IMR-90 (cell line): Measurements from ENCODE around the gene MMS19. TPM values are rescaled to one million over a fixed set of nuclear protein-coding genes. Genes with fewer than 3 reads are reported as not detected.
"Not testable (repeated sequence)": the region's sequence is repeated elsewhere in the genome, so short reads cannot be mapped to it uniquely, and the experiment has no call there.

Source experiments
- ATAC-seq: fragments of 200-7000 bp; cut with Tn5 transposase; 2 replicates; pipeline ENCODE4 v1.9.1; 2020; ENCODE audit warnings: low read depth, mild to moderate bottlenecking, moderate library complexity
- BruUV-seq: library from RNA; stranded (reverse); fragments of 400-500 nt; replicated peaks from 2 replicates; lab custom pipeline; 2021; lab: Mats Ljungman, UMichigan
- CTCF ChIA-PET: fragments of 300-600 bp; formaldehyde crosslinking; extraction: SDS; loops from one replicate; lab custom pipeline; 2021; ENCODE audit warnings: antibody characterized with exemption; lab: Yijun Ruan, JAX
- POLR2A ChIA-PET: fragments of 300-600 bp; sonication (Branson Sonifier 250); formaldehyde crosslinking; loops from one replicate; lab custom pipeline; 2022; ENCODE audit warnings: antibody characterized with exemption; ENCODE audit not compliant: unreplicated experiment; lab: Charles Lee
- DNase-seq: peaks from one replicate; pipeline ENCODE4 v3.0.0; 2013
- H2AFZ ChIP-seq: replicated peaks from 2 replicates; pipeline ENCODE3; 2013; ENCODE audit warnings: low read length, mild to moderate bottlenecking; ENCODE audit not compliant: poor library complexity
- H2AK5ac ChIP-seq: 2 replicates; pipeline ENCODE4 v1.6.1; 2013; ENCODE audit warnings: low read depth, low read length, inconsistent platforms
- H2AK9ac ChIP-seq: replicated peaks from 2 replicates; pipeline ENCODE3; 2013; ENCODE audit warnings: mild to moderate bottlenecking, low read depth, low read length, moderate library complexity; ENCODE audit not compliant: poor library complexity
- H2BK120ac ChIP-seq: 2 replicates; pipeline ENCODE4 v1.6.1; 2013; ENCODE audit warnings: low read depth, low read length, inconsistent platforms
- H2BK15ac ChIP-seq: 3 replicates; pipeline ENCODE4 v1.6.1; 2013; ENCODE audit warnings: low read depth, low read length, inconsistent platforms
- H2BK20ac ChIP-seq: 2 replicates; pipeline ENCODE4 v1.6.1; 2013; ENCODE audit warnings: low read depth, mild to moderate bottlenecking, inconsistent platforms, low read length, moderate library complexity
- H2BK5ac ChIP-seq: 2 replicates; pipeline ENCODE4 v1.6.1; 2013; ENCODE audit warnings: mild to moderate bottlenecking, low read depth, low read length, inconsistent platforms; ENCODE audit not compliant: poor library complexity, severe bottlenecking
- H3K14ac ChIP-seq: replicated peaks from 2 replicates; pipeline ENCODE4 v1.6.1; 2013; ENCODE audit warnings: low read depth, low read length, inconsistent platforms
- H3K18ac ChIP-seq: 2 replicates; pipeline ENCODE4 v1.6.1; 2013; ENCODE audit warnings: low read depth, low read length, control low read depth
- H3K23ac ChIP-seq: 2 replicates; pipeline ENCODE4 v1.6.1; 2013; ENCODE audit warnings: low read depth, low read length, inconsistent platforms
- H3K27ac ChIP-seq: 2 replicates; pipeline ENCODE4 v1.5.1; 2013; ENCODE audit warnings: mild to moderate bottlenecking, control low read depth, low read length; ENCODE audit not compliant: insufficient read depth
- H3K27me3 ChIP-seq: 2 replicates; pipeline ENCODE4 v1.6.1; 2013; ENCODE audit warnings: low read length; ENCODE audit not compliant: control insufficient read depth, insufficient read depth
- H3K36me3 ChIP-seq: 2 replicates; pipeline ENCODE4 v1.6.1; 2013; ENCODE audit warnings: low read length, mixed read lengths; ENCODE audit not compliant: control insufficient read depth, insufficient read depth
- H3K4ac ChIP-seq: 2 replicates; pipeline ENCODE4 v1.6.1; 2013; ENCODE audit warnings: low read depth, low read length, inconsistent platforms
- H3K4me1 ChIP-seq: 2 replicates; pipeline ENCODE4 v1.6.1; 2013; ENCODE audit warnings: low read length, mixed read lengths; ENCODE audit not compliant: control insufficient read depth, insufficient read depth
- H3K4me2 ChIP-seq: 2 replicates; pipeline ENCODE4 v1.6.1; 2013; ENCODE audit warnings: low read depth, mild to moderate bottlenecking, control low read depth, low read length, moderate library complexity
- H3K4me3 ChIP-seq: 2 replicates; pipeline ENCODE4 v1.5.1; 2013; ENCODE audit warnings: low read depth, mild to moderate bottlenecking, control low read depth, low read length, moderate library complexity; ENCODE audit not compliant: insufficient read depth
- H3K56ac ChIP-seq: 2 replicates; pipeline ENCODE4 v1.6.1; 2013; ENCODE audit warnings: low read length, inconsistent platforms; ENCODE audit not compliant: insufficient read depth; ENCODE audit errors: extremely low read depth
- H3K79me1 ChIP-seq, 2 experiments: 2 replicates each; pipeline ENCODE4 v1.6.1; 2013; ENCODE audit warnings: low read length in 2 of 2, inconsistent platforms in 1 of 2, low read depth in 1 of 2
- H3K9ac ChIP-seq: 2 replicates; pipeline ENCODE4 v1.6.1; 2013; ENCODE audit warnings: low read depth, low read length, control low read depth
- H3K9me1 ChIP-seq: 2 replicates; pipeline ENCODE4 v1.6.1; 2013; ENCODE audit warnings: low read length, inconsistent platforms; ENCODE audit not compliant: insufficient read depth
- H3K9me3 ChIP-seq: 2 replicates; pipeline ENCODE4 v1.6.1; 2013; ENCODE audit warnings: low read length; ENCODE audit not compliant: control insufficient read depth, insufficient read depth
- H4K20me1 ChIP-seq: 2 replicates; pipeline ENCODE4 v1.6.1; 2013; ENCODE audit warnings: low read length, inconsistent platforms; ENCODE audit not compliant: insufficient read depth
- H4K5ac ChIP-seq: 2 replicates; pipeline ENCODE4 v1.6.1; 2013; ENCODE audit warnings: mild to moderate bottlenecking, low read depth, low read length, control low read depth
- H4K8ac ChIP-seq, 2 experiments: 2 replicates each; pipeline ENCODE4 v1.6.1; 2013; ENCODE audit warnings: low read depth in 2 of 2, low read length in 2 of 2, control low read depth in 1 of 2, inconsistent platforms in 1 of 2
- H4K91ac ChIP-seq: 2 replicates; pipeline ENCODE4 v1.6.1; 2013; ENCODE audit warnings: low read depth, low read length, inconsistent platforms; ENCODE audit not compliant: insufficient read depth
- WGBS, 2 experiments: methylation state at CpG; one replicate each; pipeline versions ENCODE4 v1.1.5 to v1.1.7; 2013; ENCODE audit warnings: missing lambda C conversion rate in 2 of 2; ENCODE audit not compliant: insufficient read length in 1 of 2; ENCODE audit errors: extremely low coverage in 2 of 2; 5-methylcytosine and 5-hydroxymethylcytosine counted together
- dilution Hi-C: fragments of 300-500 bp; cut with HindIII; formaldehyde crosslinking; loops from one replicate; pipeline ENCODE4 v1.14.3; 2018; ENCODE audit warnings: low sequenced_read_pairs; ENCODE audit not compliant: unreplicated experiment
- in situ Hi-C: fragments of 300-500 bp; cut with MboI; formaldehyde crosslinking; loops from 3 replicates; pipeline ENCODE4 v1.14.3; 2019; ENCODE audit warnings: low sequenced_read_pairs, inconsistent platforms, mixed read lengths
- intact Hi-C: fragments of 100-400 bp; cut with micrococcal nuclease; formaldehyde crosslinking; loops from 2 replicates; pipeline ENCODE4 v1.10.0; 2022
- polyA plus RNA-seq, 3 experiments: library from polyadenylated mRNA; depleted of rRNA; stranded (reverse); fragments of >200 nt; gene quantifications; 2 replicates each; pipeline ENCODE4 v1.2.3, GENCODE V29; 2012; ENCODE audit warnings: low replicate concordance in 1 of 3
- total RNA-seq: library from RNA; depleted of rRNA; stranded (reverse); fragments of >200 nt; gene quantifications from 2 replicates; pipeline ENCODE4 v1.2.3, GENCODE V29; 2012

MMS19 gene
- total and polyA plus RNA-seq, 2 of the 4 experiments (the other 2 are of a cell fraction): 70.1 to 72.7 TPM

- dilution Hi-C loops, H2BK20ac ChIP-seq, H3K27ac ChIP-seq, H3K4ac ChIP-seq, H2BK5ac ChIP-seq, BruUV-seq, DNase-seq, H3K4me1 ChIP-seq, POLR2A ChIA-PET, H3K9me3 ChIP-seq, in situ Hi-C loops, H4K91ac ChIP-seq, H3K18ac ChIP-seq, H3K9me1 ChIP-seq, intact Hi-C loops, ATAC-seq, H4K8ac ChIP-seq, H2AK9ac ChIP-seq, H2AK5ac ChIP-seq, H3K9ac ChIP-seq, H3K14ac ChIP-seq, H3K27me3 ChIP-seq, H3K4me3 ChIP-seq, H4K20me1 ChIP-seq, H3K4me2 ChIP-seq, H3K56ac ChIP-seq, H2BK15ac ChIP-seq, H2BK120ac ChIP-seq, CTCF ChIA-PET, H2AFZ ChIP-seq, H3K23ac ChIP-seq, H4K5ac ChIP-seq: not testable (repeated sequence)
- Histone ChIP-seq H3K79me1 (peaks cover 11 to 21% of the 10 kb centered on the region in 2 experiments; a peak in 3 of 4 replicates), H3K36me3 (peaks cover 61% of the 10 kb centered on the region)
- WGBS, 2 experiments: no CpG with 5 or more reads among the region's 12 CpGs
Measured at GRCh38 chr10:97468781-97469180, 29.4 kb downstream of the MMS19 start.
